Measurements from ENCODE around the gene BAIAP3.

DNA sequence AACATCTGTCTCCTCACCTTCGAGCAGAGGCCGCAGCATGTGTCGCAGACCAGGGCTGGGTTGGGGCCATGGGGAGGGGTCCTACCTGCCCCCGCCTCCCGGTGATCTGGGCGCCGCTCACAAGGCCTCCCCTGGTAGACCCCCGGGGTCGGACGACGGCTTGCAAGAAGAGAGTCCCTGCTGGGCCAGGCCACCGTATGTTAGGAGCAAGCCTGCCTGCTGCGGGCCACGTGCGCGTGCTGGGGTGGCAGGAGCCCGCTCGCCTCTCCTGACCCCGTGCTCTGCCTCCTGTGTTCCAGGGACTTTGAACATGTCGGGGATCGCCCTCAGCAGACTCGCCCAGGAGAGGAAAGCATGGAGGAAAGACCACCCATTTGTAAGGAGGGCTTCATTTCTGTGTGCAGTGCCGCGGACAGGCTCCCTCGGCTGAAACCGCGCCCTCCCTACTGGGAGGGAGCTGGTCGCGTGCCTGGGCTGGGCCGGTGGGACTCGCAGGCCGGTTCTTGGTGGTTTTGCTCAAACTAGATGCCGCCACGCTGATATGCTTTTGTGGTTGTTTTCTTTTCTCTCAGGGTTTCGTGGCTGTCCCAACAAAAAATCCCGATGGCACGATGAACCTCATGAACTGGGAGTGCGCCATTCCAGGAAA, 19.6 kb upstream of the BAIAP3 start:
- TF ChIP-seq, protein P1, sequence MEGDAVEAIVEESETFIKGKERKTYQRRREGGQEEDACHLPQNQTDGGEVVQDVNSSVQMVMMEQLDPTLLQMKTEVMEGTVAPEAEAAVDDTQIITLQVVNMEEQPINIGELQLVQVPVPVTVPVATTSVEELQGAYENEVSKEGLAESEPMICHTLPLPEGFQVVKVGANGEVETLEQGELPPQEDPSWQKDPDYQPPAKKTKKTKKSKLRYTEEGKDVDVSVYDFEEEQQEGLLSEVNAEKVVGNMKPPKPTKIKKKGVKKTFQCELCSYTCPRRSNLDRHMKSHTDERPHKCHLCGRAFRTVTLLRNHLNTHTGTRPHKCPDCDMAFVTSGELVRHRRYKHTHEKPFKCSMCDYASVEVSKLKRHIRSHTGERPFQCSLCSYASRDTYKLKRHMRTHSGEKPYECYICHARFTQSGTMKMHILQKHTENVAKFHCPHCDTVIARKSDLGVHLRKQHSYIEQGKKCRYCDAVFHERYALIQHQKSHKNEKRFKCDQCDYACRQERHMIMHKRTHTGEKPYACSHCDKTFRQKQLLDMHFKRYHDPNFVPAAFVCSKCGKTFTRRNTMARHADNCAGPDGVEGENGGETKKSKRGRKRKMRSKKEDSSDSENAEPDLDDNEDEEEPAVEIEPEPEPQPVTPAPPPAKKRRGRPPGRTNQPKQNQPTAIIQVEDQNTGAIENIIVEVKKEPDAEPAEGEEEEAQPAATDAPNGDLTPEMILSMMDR (IDR thresholded peaks at IDR 0.05) = no peak
- no peak for TF ChIP-seq POLR2A (IDR thresholded peaks at IDR 0.05)

All from right lobe of liver (tissue), 4 donors.